Measurements from ENCODE around the gene NTMT1. TPM values are rescaled to one million over a fixed set of nuclear protein-coding genes. Genes with fewer than 3 reads are reported as not detected.
A peak's percentile ranks its signal among the peaks of the same experiment; 100 is the strongest.

The NTMT1 gene
- total and polyA plus RNA-seq, 8 donors = 1.7 to 68.4 (median 28.0) TPM

DNA sequence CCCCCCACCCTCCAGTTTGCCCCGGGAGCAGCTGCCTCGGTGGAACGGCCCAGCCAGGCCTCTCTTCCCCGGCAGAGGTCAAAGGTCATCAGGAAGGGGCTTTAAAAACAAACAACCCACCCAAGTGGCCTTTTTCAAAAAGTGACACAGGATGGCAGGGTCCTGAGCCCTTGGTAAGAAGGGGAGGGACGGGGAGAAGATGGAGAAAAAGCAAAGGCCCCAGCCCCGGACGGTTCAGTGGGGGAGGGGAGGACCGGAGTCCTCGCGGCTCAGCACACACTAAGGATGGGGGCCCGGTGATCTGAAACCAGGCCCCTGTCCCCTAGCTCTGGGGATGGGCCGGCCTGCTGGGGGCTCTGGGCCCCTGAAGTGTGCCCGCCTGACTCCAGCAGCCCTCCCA, 40.6 kb downstream of the NTMT1 start:
- H3K4me1 ChIP-seq = peaks cover 9 to 21% (median 19%) of the 10 kb centered on the region in 4 donors
- H3K27me3 ChIP-seq = peaks cover 0 to 81% (median 33%) of the 10 kb centered on the region in 3 donors
- no peaks in the 10 kb centered on the region for H3K9me3 ChIP-seq
- H3K4me3 ChIP-seq = peak overlapping the region; percentile 39 to 53 (median 43)
- no peak for DNase-seq
- WGBS, 5 donors = 21 to 34% (median 26%) methylated on average over 10 to 13 of the region's 13 CpGs
- intact Hi-C loops (cut with DNase I; ENCODE audit: low total_unique reads) = no loop called here
- peak overlapping the region in 1 of 5 donors; percentile 14 for H3K27ac ChIP-seq
- no peaks in the 10 kb centered on the region for H3K36me3 ChIP-seq
- TF ChIP-seq POLR2AphosphoS5 (IDR thresholded peaks at IDR 0.05) (no peak), EP300 (IDR thresholded peaks at IDR 0.05) (no peak), POLR2A (IDR thresholded peaks at IDR 0.05) (no peak), CTCF (IDR thresholded peaks at IDR 0.05) (no peak)

DNA sequence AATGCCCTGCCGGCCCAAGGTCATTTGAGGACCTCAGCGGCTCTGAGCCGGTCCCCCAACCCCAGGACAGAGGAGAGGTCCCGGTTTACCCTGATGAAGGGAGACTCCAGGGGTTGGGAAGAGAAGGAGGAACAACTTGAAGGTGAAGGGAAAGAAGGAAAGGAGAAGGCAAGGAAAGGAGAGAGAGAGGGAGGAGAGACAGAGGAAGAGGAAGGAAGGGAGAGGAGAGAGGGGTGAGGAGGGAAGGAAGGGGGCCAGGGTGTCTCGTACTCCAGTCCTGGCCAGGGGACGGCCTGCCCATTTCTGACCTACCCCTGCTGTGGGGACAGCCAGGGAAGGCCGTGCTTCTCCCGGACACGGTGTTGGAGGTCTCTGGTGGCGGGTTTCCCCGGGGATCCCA, 41.4 kb downstream of the NTMT1 start:
- Histone ChIP-seq H3K36me3 (no peaks in the 10 kb centered on the region), H3K9me3 (no peaks in the 10 kb centered on the region), H3K4me1 (peaks cover 9 to 21% (median 19%) of the 10 kb centered on the region in 4 donors), H3K27me3 (peaks cover 0 to 79% (median 33%) of the 10 kb centered on the region in 3 donors), H3K27ac (no peak overlapping the region), H3K4me3 (no peak overlapping the region)
- intact Hi-C loops (cut with DNase I; ENCODE audit: low total_unique reads) = no loop called here
- DNase-seq = no peak
- TF ChIP-seq CTCF (IDR thresholded peaks at IDR 0.05) (no peak), POLR2AphosphoS5 (IDR thresholded peaks at IDR 0.05) (no peak), POLR2A (IDR thresholded peaks at IDR 0.05) (no peak), EP300 (IDR thresholded peaks at IDR 0.05) (no peak)
- 69 to 84% (median 81%) methylated on average over 9 to 11 of the region's 11 CpGs for WGBS, 5 donors

GRCh38 chr9:129667850-129668249, 41.9 kb downstream of the NTMT1 start:
- H3K9me3 ChIP-seq = no peaks in the 10 kb centered on the region
- H3K4me1 ChIP-seq = peaks cover 9 to 21% (median 19%) of the 10 kb centered on the region in 4 donors
- H3K4me3 ChIP-seq = no peak overlapping the region
- TF ChIP-seq POLR2AphosphoS5 (IDR thresholded peaks at IDR 0.05) (no peak), POLR2A (IDR thresholded peaks at IDR 0.05) (no peak)
- H3K27ac ChIP-seq = no peak overlapping the region
- 57 to 75% (median 63%) methylated on average over 8 to 9 of the region's 9 CpGs for WGBS, 5 donors
- no peak for DNase-seq
- intact Hi-C loops (cut with DNase I; ENCODE audit: low total_unique reads) = no loop called here
- peaks cover 0 to 76% (median 33%) of the 10 kb centered on the region in 3 donors for H3K27me3 ChIP-seq
- no peaks in the 10 kb centered on the region for H3K36me3 ChIP-seq

DNA sequence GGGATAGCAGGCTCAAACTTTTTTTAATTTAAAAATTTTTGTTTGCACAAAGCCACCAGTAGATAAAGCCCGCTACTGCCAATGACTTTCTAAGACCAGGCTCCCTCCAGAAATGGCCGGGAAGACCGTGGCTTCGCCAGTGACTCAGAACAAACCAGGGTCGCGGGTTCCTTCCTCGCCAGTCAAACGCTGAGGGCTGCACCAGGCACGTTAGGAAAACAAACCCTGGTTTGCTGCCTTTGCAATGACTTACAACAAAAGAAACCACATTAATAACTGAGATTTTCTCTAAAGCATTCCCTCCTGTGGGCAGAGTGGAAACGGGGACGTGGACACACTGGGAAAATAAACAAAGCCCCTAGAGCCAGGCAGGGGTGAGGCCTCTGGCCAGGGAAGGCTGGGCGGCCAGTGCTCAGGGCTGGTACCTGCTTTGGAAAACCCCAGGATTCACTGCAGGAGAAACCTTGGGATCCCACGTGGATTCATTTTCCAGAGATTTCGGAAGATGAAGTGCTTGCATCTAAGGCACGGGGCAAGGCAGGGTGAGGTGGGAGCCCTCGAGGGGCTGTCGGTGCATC, 43.3 kb downstream of the NTMT1 start:
- Histone ChIP-seq H3K36me3 (no peaks in the 10 kb centered on the region), H3K4me3 (no peak overlapping the region), H3K27me3 (peaks cover 0 to 70% (median 33%) of the 10 kb centered on the region in 3 donors), H3K9me3 (no peaks in the 10 kb centered on the region), H3K4me1 (peaks cover 9 to 21% (median 19%) of the 10 kb centered on the region in 4 donors), H3K27ac (no peak overlapping the region)
- WGBS, 5 donors = 23 to 44% (median 38%) methylated on average over 14 to 17 of the region's 17 CpGs
- intact Hi-C loops (cut with DNase I; ENCODE audit: low total_unique reads) = no loop called here
- DNase-seq = no peak
- no peak for TF ChIP-seq EP300 (IDR thresholded peaks at IDR 0.05)
- TF ChIP-seq CTCF (IDR thresholded peaks at IDR 0.05) = no peak
- no peak for TF ChIP-seq POLR2A (IDR thresholded peaks at IDR 0.05)
- TF ChIP-seq POLR2AphosphoS5 (IDR thresholded peaks at IDR 0.05) = no peak

DNA sequence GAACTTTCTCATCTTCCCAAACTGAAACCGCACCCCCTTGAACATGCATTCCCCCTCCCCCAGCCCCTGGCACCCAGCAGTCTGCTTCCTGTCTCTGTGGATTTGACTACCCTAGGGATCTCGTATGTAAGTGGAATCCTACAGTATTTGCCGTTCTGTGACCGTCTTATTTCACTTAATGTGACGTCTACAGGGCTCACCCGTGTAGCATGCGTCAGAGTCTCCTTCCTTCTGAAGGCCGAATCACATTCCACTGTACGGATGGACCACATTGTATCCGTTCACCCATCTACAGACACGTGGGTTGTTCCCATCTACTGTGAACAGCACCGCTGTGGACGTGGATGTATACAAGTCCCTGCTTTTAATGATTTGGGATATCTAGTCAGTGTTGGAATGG, 44.0 kb downstream of the NTMT1 start:
- TF ChIP-seq CTCF (IDR thresholded peaks at IDR 0.05) = no peak
- TF ChIP-seq POLR2A (IDR thresholded peaks at IDR 0.05) = no peak
- no peak for TF ChIP-seq POLR2AphosphoS5 (IDR thresholded peaks at IDR 0.05)
- TF ChIP-seq EP300 (IDR thresholded peaks at IDR 0.05) = no peak
- H3K4me3 ChIP-seq = no peak overlapping the region
- no peak overlapping the region for H3K27ac ChIP-seq
- no peaks in the 10 kb centered on the region for H3K9me3 ChIP-seq
- DNase-seq = no peak
- H3K27me3 ChIP-seq = peaks cover 0 to 70% (median 29%) of the 10 kb centered on the region in 3 donors
- H3K36me3 ChIP-seq = no peaks in the 10 kb centered on the region
- peaks cover 9 to 18% (median 16%) of the 10 kb centered on the region in 4 donors for H3K4me1 ChIP-seq
- 88 to 93% (median 90%) methylated on average over 13 of the region's 13 CpGs for WGBS, 5 donors
- intact Hi-C loops (cut with DNase I; ENCODE audit: low total_unique reads) = no loop called here
